Testis (tissue), 3 donors: ENCODE data around the gene HSPH1. TPM values are rescaled to one million over a fixed set of nuclear protein-coding genes. Genes with fewer than 3 reads are reported as not detected.

Experiments
- DNase-seq: peaks from one replicate; pipeline ENCODE4 v3.0.0-alpha.2; 2019
- H3K27ac ChIP-seq, 2 donors: fragments of 200-600 bp; sonication (generic); one replicate each; pipeline ENCODE4 v1.5.1; 2019
- H3K27me3 ChIP-seq: fragments of 200-600 bp; sonication (generic); one replicate; pipeline ENCODE4 v1.5.1; 2019
- H3K36me3 ChIP-seq: fragments of 200-600 bp; sonication (generic); one replicate; pipeline ENCODE4 v1.5.1; 2017; ENCODE audit warnings: low read depth; ENCODE audit errors: missing control alignments
- H3K4me1 ChIP-seq: fragments of 200-600 bp; sonication (generic); one replicate; pipeline ENCODE4 v1.5.1; 2019
- H3K4me3 ChIP-seq, 2 donors: fragments of 200-600 bp; sonication (generic); one replicate each; pipeline ENCODE4 v1.5.1; 2017 to 2019
- H3K9me3 ChIP-seq: fragments of 200-600 bp; sonication (generic); one replicate; pipeline ENCODE4 v1.5.1; 2017
- CTCF ChIP-seq, 3 experiments: fragments of 450-650 bp in 2 of 3; fragments of 200-600 bp in 1 of 3; sonication (generic) in 1 of 3; IDR thresholded peaks; one replicate each; pipeline ENCODE4 v1.5.1; 2016 to 2019; ENCODE audit warnings: antibody characterized with exemption in 3 of 3, mild to moderate bottlenecking in 2 of 3, moderate library complexity in 1 of 3
- POLR2A ChIP-seq: fragments of 450-650 bp; IDR thresholded peaks from one replicate; pipeline ENCODE4 v1.6.1; 2017; ENCODE audit warnings: antibody characterized with exemption, mild to moderate bottlenecking, moderate library complexity
- WGBS, 2 donors: methylation state at CpG; one replicate each; pipeline ENCODE4 v1.1.5; 2018; 5-methylcytosine and 5-hydroxymethylcytosine counted together
- intact Hi-C: fragments of 100-400 bp; cut with DNase I; formaldehyde crosslinking; loops from one replicate; pipeline ENCODE4 v1.15.1; 2023; ENCODE audit warnings: low total_unique reads
- polyA plus RNA-seq: library from polyadenylated mRNA; stranded (reverse); fragments of 350-450 nt; fragmentation: Illumina TruSeq; extraction: RNeasy Lipid Tissue Mini Kit (QIAGEN cat#74804); gene quantifications from one replicate; pipeline ENCODE4 v1.2.3, GENCODE V29; 2014; ENCODE audit warnings: low read depth, low replicate concordance; ENCODE audit not compliant: insufficient read depth
- total RNA-seq, 2 donors: library from RNA; depleted of rRNA; stranded (reverse); fragments of >200 nt; gene quantifications; one replicate each; pipeline ENCODE4 v1.2.3, GENCODE V29; 2016

Gene HSPH1
- total and polyA plus RNA-seq, 3 donors from 2014 or later: 103 to 116 (median 105) TPM

- H3K4me1 ChIP-seq: no peaks in the 10 kb centered on the region
- H3K36me3 ChIP-seq: no peaks in the 10 kb centered on the region
- no peak for DNase-seq
- no peaks in the 10 kb centered on the region for H3K9me3 ChIP-seq
- no peak overlapping the region for H3K27ac ChIP-seq
- H3K27me3 ChIP-seq: no peaks in the 10 kb centered on the region
- H3K4me3 ChIP-seq: no peak overlapping the region
- WGBS, 2 donors: 72 to 78% methylated on average over 2 of the region's 2 CpGs
- intact Hi-C loops: no loop called here
- no peak for TF ChIP-seq POLR2A
- TF ChIP-seq CTCF (IDR thresholded peaks at IDR 0.05): no peak
These were observed 10.8 kb upstream of the HSPH1 start for GRCh38 chr13:31172535-31172934.

GRCh38 chr13:31172001-31172400 is 10.3 kb upstream of the HSPH1 start:
- 82 to 90% methylated on average over 3 of the region's 3 CpGs for WGBS, 2 donors
- intact Hi-C loops: no loop called here
- Histone ChIP-seq H3K4me1 (no peaks in the 10 kb centered on the region), H3K4me3 (no peak overlapping the region), H3K9me3 (no peaks in the 10 kb centered on the region), H3K27me3 (no peaks in the 10 kb centered on the region), H3K27ac (no peak overlapping the region), H3K36me3 (no peaks in the 10 kb centered on the region)
- TF ChIP-seq CTCF (IDR thresholded peaks at IDR 0.05) (no peak), POLR2A (no peak)
- no peak for DNase-seq

GRCh38 chr13:31168736-31169135 is 7.0 kb upstream of the HSPH1 start:
- no peak overlapping the region for H3K27ac ChIP-seq
- H3K4me3 ChIP-seq: no peak overlapping the region
- no peaks in the 10 kb centered on the region for H3K27me3 ChIP-seq
- H3K36me3 ChIP-seq: no peaks in the 10 kb centered on the region
- no peaks in the 10 kb centered on the region for H3K9me3 ChIP-seq
- WGBS, 2 donors: 84 to 87% methylated on average over 11 of the region's 11 CpGs
- intact Hi-C loops: no loop called here
- no peak for DNase-seq
- TF ChIP-seq POLR2A (no peak), CTCF (IDR thresholded peaks at IDR 0.05) (no peak)
- no peaks in the 10 kb centered on the region for H3K4me1 ChIP-seq

- H3K27ac ChIP-seq: no peak overlapping the region
- H3K36me3 ChIP-seq: no peaks in the 10 kb centered on the region
- H3K9me3 ChIP-seq: no peaks in the 10 kb centered on the region
- H3K27me3 ChIP-seq: no peaks in the 10 kb centered on the region
- intact Hi-C loops: no loop called here
- WGBS, 2 donors: 23 to 37% methylated on average over 2 of the region's 2 CpGs
- H3K4me3 ChIP-seq: no peak overlapping the region
- no peaks in the 10 kb centered on the region for H3K4me1 ChIP-seq
- no peak for DNase-seq
- TF ChIP-seq CTCF (IDR thresholded peaks at IDR 0.05) (no peak), POLR2A (no peak)
These were observed 6.5 kb upstream of the HSPH1 start for GRCh38 chr13:31168166-31168565.

GRCh38 chr13:31167490-31167889 is 5.8 kb upstream of the HSPH1 start:
- intact Hi-C loops: no loop called here
- DNase-seq: no peak
- Histone ChIP-seq H3K36me3 (no peaks in the 10 kb centered on the region), H3K9me3 (no peaks in the 10 kb centered on the region), H3K27me3 (no peaks in the 10 kb centered on the region), H3K4me1 (no peaks in the 10 kb centered on the region), H3K4me3 (no peak overlapping the region), H3K27ac (no peak overlapping the region)
- TF ChIP-seq POLR2A (no peak), CTCF (IDR thresholded peaks at IDR 0.05) (no peak)
